Subcutaneous abdominal adipose tissue (tissue), 5 donors: ENCODE results near the gene GNG7.
"Not testable (repeated sequence)": the region's sequence is repeated elsewhere in the genome, so short reads cannot be mapped to it uniquely, and the experiment has no call there.

Experiments
- H3K27ac ChIP-seq: one replicate; pipeline ENCODE4 v1.7.0; 2013; ENCODE audit warnings: low read depth, mild to moderate bottlenecking, inconsistent platforms, low read length, moderate library complexity
- H3K27me3 ChIP-seq, 5 donors: one replicate each; pipeline ENCODE4 v1.7.0; 2013; ENCODE audit warnings: low read length in 5 of 5, inconsistent platforms in 1 of 5; ENCODE audit not compliant: control insufficient read depth in 5 of 5, insufficient read depth in 4 of 5
- H3K36me3 ChIP-seq, 5 donors: one replicate each; pipeline ENCODE4 v1.7.0; 2013; ENCODE audit warnings: low read length in 5 of 5; ENCODE audit not compliant: control insufficient read depth in 5 of 5, insufficient read depth in 5 of 5
- H3K4me1 ChIP-seq, 5 donors: one replicate each; pipeline ENCODE4 v1.7.0; 2013; ENCODE audit warnings: low read length in 5 of 5, mild to moderate bottlenecking in 3 of 5, moderate library complexity in 1 of 5; ENCODE audit not compliant: control insufficient read depth in 5 of 5, insufficient read depth in 5 of 5
- H3K4me3 ChIP-seq, 5 donors: one replicate each; pipeline ENCODE4 v1.7.0; 2013; ENCODE audit warnings: low read length in 5 of 5, low read depth in 1 of 5
- H3K9ac ChIP-seq, 5 donors: one replicate each; pipeline ENCODE4 v1.7.0; 2013; ENCODE audit warnings: low read length in 5 of 5, mild to moderate bottlenecking in 4 of 5, moderate library complexity in 3 of 5
- H3K9me3 ChIP-seq, 5 donors: one replicate each; pipeline ENCODE4 v1.7.0; 2013; ENCODE audit warnings: low read length in 5 of 5; ENCODE audit not compliant: control insufficient read depth in 5 of 5
- donor health status: healthy.
- donor health status: healthy.
- donor health status: healthy.
- donor health status: healthy.
- donor health status: healthy.

GNG7 gene

GRCh38 chr19:2714531-2715269, 12.2 kb upstream of the GNG7 start:
- H3K36me3 ChIP-seq: no peaks in the 10 kb centered on the region
- no peak overlapping the region for H3K27ac ChIP-seq
- H3K27me3 ChIP-seq: peaks cover 5 to 20% (median 15%) of the 10 kb centered on the region in 5 donors
- H3K4me1 ChIP-seq: peaks cover 0 to 1% (median 0%) of the 10 kb centered on the region in 5 donors
- peaks cover 5 to 15% (median 13%) of the 10 kb centered on the region in 5 donors for H3K9me3 ChIP-seq
- no peak overlapping the region for H3K9ac ChIP-seq
- H3K4me3 ChIP-seq: peak overlapping the region in 1 of 5 donors; percentile 12

- not testable (repeated sequence) for H3K36me3 ChIP-seq, H3K27ac ChIP-seq, H3K9ac ChIP-seq, H3K4me3 ChIP-seq, H3K4me1 ChIP-seq
- Histone ChIP-seq H3K9me3 (peaks cover 5 to 15% (median 13%) of the 10 kb centered on the region in 5 donors), H3K27me3 (peaks cover 5 to 17% (median 13%) of the 10 kb centered on the region in 5 donors)
These were observed 11.6 kb upstream of the GNG7 start for GRCh38 chr19:2714102-2714501.

- not testable (repeated sequence) for H3K36me3 ChIP-seq, H3K4me1 ChIP-seq, H3K4me3 ChIP-seq, H3K9ac ChIP-seq, H3K27ac ChIP-seq
- H3K27me3 ChIP-seq: peaks cover 5 to 15% (median 10%) of the 10 kb centered on the region in 5 donors
- peaks cover 5 to 15% (median 13%) of the 10 kb centered on the region in 5 donors for H3K9me3 ChIP-seq
These were observed 10.7 kb upstream of the GNG7 start for GRCh38 chr19:2713170-2713569.

GRCh38 chr19:2711875-2712205, 9.3 kb upstream of the GNG7 start:
- Histone ChIP-seq H3K4me1 (no peaks in the 10 kb centered on the region), H3K27ac (no peak overlapping the region), H3K36me3 (no peaks in the 10 kb centered on the region), H3K4me3 (no peak overlapping the region), H3K9me3 (peaks cover 5 to 15% (median 13%) of the 10 kb centered on the region in 5 donors), H3K27me3 (peaks cover 5 to 9% (median 5%) of the 10 kb centered on the region in 5 donors), H3K9ac (no peak overlapping the region)

- peaks cover 5 to 15% (median 13%) of the 10 kb centered on the region in 5 donors for H3K9me3 ChIP-seq
- H3K27ac ChIP-seq: no peak overlapping the region
- H3K4me1 ChIP-seq: no peaks in the 10 kb centered on the region
- no peak overlapping the region for H3K9ac ChIP-seq
- peaks cover 5 to 9% (median 5%) of the 10 kb centered on the region in 5 donors for H3K27me3 ChIP-seq
- H3K36me3 ChIP-seq: no peaks in the 10 kb centered on the region
- no peak overlapping the region for H3K4me3 ChIP-seq
These were observed 8.8 kb upstream of the GNG7 start for GRCh38 chr19:2711172-2711874.

GRCh38 chr19:2706251-2706650, 3.8 kb upstream of the GNG7 start:
- Histone ChIP-seq H3K9ac (no peak overlapping the region), H3K36me3 (no peaks in the 10 kb centered on the region), H3K27ac (no peak overlapping the region), H3K4me3 (no peak overlapping the region), H3K9me3 (no peaks in the 10 kb centered on the region), H3K27me3 (peaks cover 0 to under 1% (median 0%) of the 10 kb centered on the region in 5 donors), H3K4me1 (peaks cover 0 to 11% (median 8%) of the 10 kb centered on the region in 5 donors)

- Histone ChIP-seq H3K27me3 (no peaks in the 10 kb centered on the region), H3K9ac (no peak overlapping the region), H3K4me1 (peaks cover 0 to 11% (median 10%) of the 10 kb centered on the region in 5 donors), H3K27ac (no peak overlapping the region), H3K4me3 (no peak overlapping the region), H3K36me3 (no peaks in the 10 kb centered on the region), H3K9me3 (no peaks in the 10 kb centered on the region)
These were observed 1.3 kb upstream of the GNG7 start for GRCh38 chr19:2703691-2704216.

GRCh38 chr19:2703077-2703437, 563 bp upstream of the GNG7 start:
- no peak overlapping the region for H3K27ac ChIP-seq
- no peaks in the 10 kb centered on the region for H3K27me3 ChIP-seq
- no peaks in the 10 kb centered on the region for H3K36me3 ChIP-seq
- peaks cover 0 to 11% (median 10%) of the 10 kb centered on the region in 5 donors for H3K4me1 ChIP-seq
- no peak overlapping the region for H3K9ac ChIP-seq
- H3K4me3 ChIP-seq: peak overlapping the region; percentile 43 to 61 (median 52)
- no peaks in the 10 kb centered on the region for H3K9me3 ChIP-seq

- H3K36me3 ChIP-seq: no peaks in the 10 kb centered on the region
- no peak overlapping the region for H3K27ac ChIP-seq
- peaks cover 0 to 11% (median 10%) of the 10 kb centered on the region in 5 donors for H3K4me1 ChIP-seq
- H3K9ac ChIP-seq: peak overlapping the region in 2 of 5 donors; percentile 35 to 71
- peak overlapping the region; percentile 39 to 67 (median 56) for H3K4me3 ChIP-seq
- no peaks in the 10 kb centered on the region for H3K27me3 ChIP-seq
- no peaks in the 10 kb centered on the region for H3K9me3 ChIP-seq
These were observed 929 bp downstream of the GNG7 start for GRCh38 chr19:2701361-2702169.
